Body of pancreas (tissue), 4 donors: ENCODE data around the gene TRNT1.

Source experiments
- POLR2A ChIP-seq, 3 donors: fragments of 450-650 bp; IDR thresholded peaks; one replicate each; pipeline ENCODE4 v1.6.1; 2016; ENCODE audit warnings: antibody characterized with exemption in 3 of 3, mild to moderate bottlenecking in 2 of 3
- TF ChIP-seq, protein P1 (sequence below), 7 experiments: fragments of 450-650 bp in 4 of 7; fragments of 200-600 bp in 3 of 7; sonication (generic) in 3 of 7; IDR thresholded peaks; one replicate each; pipeline ENCODE4 v1.5.1; 2016 to 2019; ENCODE audit warnings: antibody characterized with exemption in 7 of 7

DNA sequence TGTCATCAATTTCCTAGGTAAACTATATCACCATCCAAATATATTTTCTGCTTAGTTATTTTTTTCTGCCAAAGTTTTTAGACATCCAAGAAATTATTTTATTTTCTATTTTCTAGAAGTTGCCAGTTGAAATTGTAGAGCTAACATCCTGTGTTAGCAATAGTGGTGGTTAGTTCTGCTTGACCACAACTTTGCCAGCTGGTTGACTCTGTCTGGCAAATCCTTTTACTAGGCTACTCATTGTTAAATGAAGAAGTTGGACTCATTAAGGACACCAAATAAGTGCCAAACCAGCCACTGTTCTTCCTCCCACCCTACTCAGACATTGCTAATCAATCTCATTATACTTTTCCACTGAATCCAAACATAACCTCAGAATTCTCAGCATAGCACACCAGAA is 68.1 kb downstream of the TRNT1 start:
- TF ChIP-seq, protein P1, sequence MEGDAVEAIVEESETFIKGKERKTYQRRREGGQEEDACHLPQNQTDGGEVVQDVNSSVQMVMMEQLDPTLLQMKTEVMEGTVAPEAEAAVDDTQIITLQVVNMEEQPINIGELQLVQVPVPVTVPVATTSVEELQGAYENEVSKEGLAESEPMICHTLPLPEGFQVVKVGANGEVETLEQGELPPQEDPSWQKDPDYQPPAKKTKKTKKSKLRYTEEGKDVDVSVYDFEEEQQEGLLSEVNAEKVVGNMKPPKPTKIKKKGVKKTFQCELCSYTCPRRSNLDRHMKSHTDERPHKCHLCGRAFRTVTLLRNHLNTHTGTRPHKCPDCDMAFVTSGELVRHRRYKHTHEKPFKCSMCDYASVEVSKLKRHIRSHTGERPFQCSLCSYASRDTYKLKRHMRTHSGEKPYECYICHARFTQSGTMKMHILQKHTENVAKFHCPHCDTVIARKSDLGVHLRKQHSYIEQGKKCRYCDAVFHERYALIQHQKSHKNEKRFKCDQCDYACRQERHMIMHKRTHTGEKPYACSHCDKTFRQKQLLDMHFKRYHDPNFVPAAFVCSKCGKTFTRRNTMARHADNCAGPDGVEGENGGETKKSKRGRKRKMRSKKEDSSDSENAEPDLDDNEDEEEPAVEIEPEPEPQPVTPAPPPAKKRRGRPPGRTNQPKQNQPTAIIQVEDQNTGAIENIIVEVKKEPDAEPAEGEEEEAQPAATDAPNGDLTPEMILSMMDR (IDR thresholded peaks at IDR 0.05): no peak
- no peak for TF ChIP-seq POLR2A (IDR thresholded peaks at IDR 0.05)
